ENCODE results near the gene DCHS1.

Gene DCHS1

GRCh38 chr11:6682591-6682935 lies 27.0 kb upstream of the DCHS1 start:
- no peak for DNase-seq (ENCODE audit: low spot score)
- in situ Hi-C loops (cut with MboI; ENCODE audit: low pct_unique_long_range_greater_than_20kb, low sequenced_read_pairs, unreplicated experiment) = no loop called here

GRCh38 chr11:6681949-6682348 lies 26.3 kb upstream of the DCHS1 start:
- DNase-seq (ENCODE audit: low spot score) = no peak
- in situ Hi-C loops (cut with MboI; ENCODE audit: low pct_unique_long_range_greater_than_20kb, low sequenced_read_pairs, unreplicated experiment) = no loop called here
- no peak for TF ChIP-seq CTCF (IDR thresholded peaks at IDR 0.05; ENCODE audit: extremely low read depth, insufficient read depth, missing control alignments)

More at GRCh38 chr11:6682591-6682935, 27.0 kb upstream of the DCHS1 start:
- TF ChIP-seq CTCF (IDR thresholded peaks at IDR 0.05; ENCODE audit: extremely low read depth, insufficient read depth, missing control alignments) = no peak

GRCh38 chr11:6681505-6681904 lies 25.9 kb upstream of the DCHS1 start:
- in situ Hi-C loops (cut with MboI; ENCODE audit: low pct_unique_long_range_greater_than_20kb, low sequenced_read_pairs, unreplicated experiment) = no loop called here
- no peak for TF ChIP-seq CTCF (IDR thresholded peaks at IDR 0.05; ENCODE audit: extremely low read depth, insufficient read depth, missing control alignments)
- DNase-seq (ENCODE audit: low spot score) = no peak

DNA sequence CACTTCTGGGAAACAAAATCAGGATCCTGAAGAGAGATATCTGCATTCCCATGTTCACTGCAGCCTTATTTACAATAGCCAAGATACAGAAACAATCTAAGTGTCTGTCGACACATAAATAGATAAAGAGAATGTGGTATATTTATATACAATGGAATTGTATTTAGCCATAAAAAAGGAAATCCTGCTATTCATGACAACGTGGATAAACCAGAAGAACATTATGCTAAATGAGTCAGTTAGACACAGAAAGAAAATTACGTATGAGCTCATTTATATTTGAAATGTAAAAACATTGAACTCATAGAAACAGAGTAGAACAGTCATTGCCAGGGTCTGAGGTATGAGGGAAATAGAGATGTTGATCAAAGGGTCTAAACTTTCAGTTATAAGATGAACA lies 21.4 kb upstream of the DCHS1 start:
- no peak for TF ChIP-seq CTCF (IDR thresholded peaks at IDR 0.05; ENCODE audit: extremely low read depth, insufficient read depth, missing control alignments)
- in situ Hi-C loops (cut with MboI; ENCODE audit: low pct_unique_long_range_greater_than_20kb, low sequenced_read_pairs, unreplicated experiment) = no loop called here
- no peak for DNase-seq (ENCODE audit: low spot score)

GRCh38 chr11:6674862-6675261 lies 19.3 kb upstream of the DCHS1 start:
- in situ Hi-C loops (cut with MboI; ENCODE audit: low pct_unique_long_range_greater_than_20kb, low sequenced_read_pairs, unreplicated experiment) = no loop called here

GRCh38 chr11:6674219-6674597 lies 18.6 kb upstream of the DCHS1 start:
- TF ChIP-seq CTCF (IDR thresholded peaks at IDR 0.05; ENCODE audit: extremely low read depth, insufficient read depth, missing control alignments) = no peak
- no peak for DNase-seq (ENCODE audit: low spot score)
- in situ Hi-C loops (cut with MboI; ENCODE audit: low pct_unique_long_range_greater_than_20kb, low sequenced_read_pairs, unreplicated experiment) = no loop called here

More at GRCh38 chr11:6674862-6675261, 19.3 kb upstream of the DCHS1 start:
- DNase-seq (ENCODE audit: low spot score) = no peak
- no peak for TF ChIP-seq CTCF (IDR thresholded peaks at IDR 0.05; ENCODE audit: extremely low read depth, insufficient read depth, missing control alignments)

Measured in GM13977 (cell line).